GM21825 (cell line): Measurements from ENCODE around the gene POLD3.
A peak's percentile ranks its signal among the peaks of the same experiment; 100 is the strongest.

Experiments
- ATAC-seq: cut with Tn5 transposase; IDR thresholded peaks from one replicate; pipeline ENCODE4 v1.9.1; 2021; ENCODE audit warnings: mild to moderate bottlenecking, moderate library complexity; ENCODE audit not compliant: unreplicated experiment

The POLD3 gene

GRCh38 chr11:74592441-74593362 is at the start of gene POLD3:
Gene POLD3, plus strand, starts transcription at chr11:74592582. Its CDS starts 77 bp downstream, at chr11:74592659.
- ATAC-seq: peak; percentile 95

- no peak for ATAC-seq
Measured at GRCh38 chr11:74543991-74544390, 48.4 kb upstream of the POLD3 start.

- no peak for ATAC-seq
Measured at GRCh38 chr11:74546752-74547151, 45.6 kb upstream of the POLD3 start.

- ATAC-seq: no peak
Measured at GRCh38 chr11:74550991-74551753, 41.2 kb upstream of the POLD3 start.

- ATAC-seq: no peak
Measured at GRCh38 chr11:74551754-74552145, 40.6 kb upstream of the POLD3 start.

GRCh38 chr11:74557526-74557925 is 34.9 kb upstream of the POLD3 start:
- ATAC-seq: no peak

- no peak for ATAC-seq
Measured at GRCh38 chr11:74559110-74559933, 33.1 kb upstream of the POLD3 start.

GRCh38 chr11:74559934-74560309 is 32.5 kb upstream of the POLD3 start:
- no peak for ATAC-seq

GRCh38 chr11:74566146-74566960 is 26.0 kb upstream of the POLD3 start:
- no peak for ATAC-seq

GRCh38 chr11:74568028-74568427 is 24.4 kb upstream of the POLD3 start:
- no peak for ATAC-seq

- ATAC-seq: no peak
Measured at GRCh38 chr11:74570266-74571061, 21.9 kb upstream of the POLD3 start.

GRCh38 chr11:74571062-74571399 is 21.4 kb upstream of the POLD3 start:
- ATAC-seq: no peak

- ATAC-seq: no peak
Measured at GRCh38 chr11:74572349-74572748, 20.0 kb upstream of the POLD3 start.

GRCh38 chr11:74574563-74574962 is 17.8 kb upstream of the POLD3 start:
- no peak for ATAC-seq

GRCh38 chr11:74575999-74576398 is 16.4 kb upstream of the POLD3 start:
- no peak for ATAC-seq

GRCh38 chr11:74577181-74577580 is 15.2 kb upstream of the POLD3 start:
- no peak for ATAC-seq

GRCh38 chr11:74577624-74578396 is 14.6 kb upstream of the POLD3 start:
- no peak for ATAC-seq

- ATAC-seq: no peak
Measured at GRCh38 chr11:74579577-74580270, 12.7 kb upstream of the POLD3 start.
